Activated CD4-positive, alpha-beta T cell treated with anti-CD3 and anti-CD28 coated beads, Interleukin-2, Interleukin-4, amounts not matched to agents 100 ng/mL and 50 ng/mL, durations not matched to agents 16 hours and 8 hours (primary cell): ENCODE data around the gene SMAP1.
"Not testable (repeated sequence)": the region's sequence is repeated elsewhere in the genome, so short reads cannot be mapped to it uniquely, and the experiment has no call there.

ENCODE experiments used
- DNase-seq: peaks from one replicate; pipeline ENCODE4 v3.0.0-alpha.2; 2020; ENCODE audit warnings: low spot score

Gene SMAP1

DNA sequence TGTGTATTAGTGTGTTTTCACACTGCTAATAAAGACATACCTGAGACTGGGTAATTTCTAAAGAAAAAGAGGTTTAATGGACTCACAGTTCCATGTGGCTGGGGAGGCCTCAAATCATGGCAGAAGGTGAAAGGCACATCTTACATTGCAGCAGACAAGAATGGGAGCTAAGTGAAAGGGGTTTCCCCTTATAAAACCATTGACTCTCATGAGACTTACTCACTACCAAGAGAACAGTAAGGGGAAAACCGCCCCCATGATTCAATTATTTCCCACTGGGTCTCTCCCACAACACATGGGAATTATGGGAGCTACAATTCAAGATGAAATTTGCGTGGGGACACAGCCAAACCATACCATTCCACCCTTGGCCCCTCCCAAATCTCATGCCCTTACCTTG, 73.1 kb downstream of the SMAP1 start:
- not testable (repeated sequence) for DNase-seq

DNA sequence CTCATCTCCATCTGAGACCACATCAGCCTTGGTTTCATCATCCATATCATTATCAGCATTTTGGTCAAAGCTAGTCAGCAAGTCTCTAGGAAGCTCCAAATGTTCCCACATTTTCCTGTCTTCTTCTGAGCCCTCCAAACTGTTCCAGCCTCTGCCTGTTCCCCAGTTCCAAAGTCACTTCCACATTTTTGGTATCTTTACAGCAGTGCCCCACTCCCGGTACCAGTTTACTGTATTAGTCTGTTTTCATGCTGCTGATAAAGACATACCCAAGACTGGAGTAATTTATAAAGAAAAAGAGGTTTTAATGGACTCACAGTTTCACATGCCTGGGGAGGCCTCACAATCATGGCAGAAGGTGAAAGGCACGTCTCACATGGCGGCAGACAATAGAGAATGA, 74.8 kb downstream of the SMAP1 start:
- DNase-seq: not testable (repeated sequence)

DNA sequence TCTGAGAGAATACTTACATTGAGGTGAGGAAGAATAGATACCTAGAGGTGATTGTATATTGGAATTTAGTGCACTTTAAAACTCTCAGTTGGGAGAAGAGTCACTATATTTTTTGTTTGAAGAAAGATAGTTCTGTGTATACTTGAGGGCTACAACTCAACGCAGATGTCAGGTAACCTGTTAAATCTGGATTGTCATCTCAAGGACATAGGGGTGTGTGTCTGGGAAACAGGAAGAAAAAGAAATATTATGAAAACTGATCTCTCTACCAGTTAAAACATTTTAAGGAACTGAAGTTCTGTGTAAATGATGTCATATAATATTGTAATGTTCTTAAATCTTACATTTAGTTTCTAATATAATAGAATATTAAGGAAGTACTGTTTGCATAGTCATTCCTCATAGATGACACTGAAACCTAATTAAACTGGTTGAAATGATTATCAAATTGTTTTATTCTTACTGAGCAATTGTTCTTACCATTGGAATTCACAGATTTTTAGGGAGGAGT, 86.2 kb downstream of the SMAP1 start:
- DNase-seq: no peak

DNA sequence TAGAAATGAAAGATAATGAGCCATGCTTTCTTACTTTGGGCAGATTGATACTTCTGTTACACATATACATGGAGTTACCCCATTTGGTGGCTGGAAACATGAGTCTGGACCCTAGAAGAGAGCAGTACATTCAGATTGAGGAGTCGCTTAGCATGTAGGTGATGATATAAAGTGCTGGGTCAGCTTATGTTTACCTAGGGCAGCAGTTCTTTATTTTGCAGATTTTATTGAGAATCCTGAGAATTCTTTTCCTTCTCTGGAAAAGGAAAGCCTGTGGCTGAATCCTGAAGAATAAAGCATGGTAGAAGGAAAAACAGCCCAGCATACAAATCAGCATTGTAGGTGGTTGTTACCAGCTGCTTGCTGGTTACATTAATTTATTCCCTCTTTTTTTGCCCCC, 91.2 kb downstream of the SMAP1 start:
- no peak for DNase-seq

DNA sequence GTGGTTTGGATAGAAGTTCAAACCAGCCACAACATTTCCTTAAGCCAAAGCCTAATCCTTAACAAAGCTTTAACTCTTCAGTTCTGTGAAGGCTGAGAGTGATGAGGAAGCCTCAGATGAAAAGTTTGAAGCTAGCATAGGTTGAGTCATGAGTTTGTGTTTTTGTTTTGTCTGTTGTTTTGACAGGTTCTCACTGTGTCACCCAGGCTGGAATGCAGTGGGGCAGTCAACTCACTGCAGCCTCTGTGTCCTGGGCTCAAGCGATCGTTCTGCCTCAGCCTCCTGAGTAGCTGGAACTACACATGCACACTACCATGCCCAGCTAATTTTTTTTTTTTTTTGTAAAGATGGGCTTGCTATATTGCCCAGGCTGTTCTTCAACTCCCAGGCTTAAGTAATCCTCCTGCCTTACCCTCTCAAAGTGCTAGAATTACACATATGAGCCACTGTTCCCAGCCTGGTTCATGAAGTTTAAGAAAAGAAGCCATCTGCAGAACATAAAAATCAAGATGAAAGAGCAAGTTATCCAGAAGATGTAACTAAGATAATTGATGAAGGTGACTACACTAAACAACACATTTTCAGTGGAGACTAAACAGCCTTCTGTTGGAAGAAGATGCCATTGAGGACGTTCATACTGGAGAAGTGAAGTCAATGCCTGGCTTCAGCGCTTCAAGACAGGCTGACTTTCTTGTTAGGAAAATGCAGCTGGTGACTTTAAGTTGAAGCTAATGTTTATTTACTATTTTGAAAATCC, 96.2 kb downstream of the SMAP1 start:
- DNase-seq: no peak

DNA sequence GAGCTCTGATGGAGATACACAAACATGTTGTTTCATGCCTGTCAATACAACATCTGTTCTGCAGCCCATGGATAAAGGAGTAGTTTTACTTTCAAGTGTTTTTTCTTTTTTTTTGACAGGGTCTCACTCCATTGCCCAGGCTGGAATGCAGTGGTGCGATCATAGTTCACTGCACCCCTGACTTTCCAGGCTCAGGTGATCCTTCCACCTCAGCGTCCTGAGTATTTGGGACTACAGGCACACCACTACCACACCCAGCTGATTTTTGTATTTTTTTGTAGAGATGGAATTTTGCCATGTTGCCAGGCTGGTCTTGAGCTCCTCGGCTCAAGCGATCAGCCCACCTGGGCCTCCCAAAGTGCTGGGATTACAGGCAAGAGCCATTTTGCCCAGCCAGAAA, 97.0 kb downstream of the SMAP1 start:
- no peak for DNase-seq

DNA sequence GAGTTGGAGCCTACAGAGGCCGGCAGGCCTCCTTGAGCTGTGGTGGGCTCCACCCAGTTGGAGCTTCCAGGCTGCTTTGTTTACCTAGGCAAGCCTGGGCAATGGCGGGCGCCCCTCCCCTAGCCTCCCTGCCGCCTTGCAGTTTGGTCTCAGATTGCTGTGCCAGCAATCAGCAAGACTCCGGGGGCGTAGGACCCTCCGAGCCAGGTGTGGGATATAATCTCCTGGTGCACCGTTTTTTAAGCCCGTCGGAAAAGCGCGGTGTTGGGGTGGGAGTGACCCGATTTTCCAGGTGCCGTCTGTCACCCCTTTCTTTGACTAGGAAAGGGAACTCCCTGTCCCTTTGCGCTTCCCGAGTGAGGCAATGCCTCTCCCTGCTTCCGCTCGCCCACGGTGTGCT, 103.7 kb downstream of the SMAP1 start:
- DNase-seq: not testable (repeated sequence)

DNA sequence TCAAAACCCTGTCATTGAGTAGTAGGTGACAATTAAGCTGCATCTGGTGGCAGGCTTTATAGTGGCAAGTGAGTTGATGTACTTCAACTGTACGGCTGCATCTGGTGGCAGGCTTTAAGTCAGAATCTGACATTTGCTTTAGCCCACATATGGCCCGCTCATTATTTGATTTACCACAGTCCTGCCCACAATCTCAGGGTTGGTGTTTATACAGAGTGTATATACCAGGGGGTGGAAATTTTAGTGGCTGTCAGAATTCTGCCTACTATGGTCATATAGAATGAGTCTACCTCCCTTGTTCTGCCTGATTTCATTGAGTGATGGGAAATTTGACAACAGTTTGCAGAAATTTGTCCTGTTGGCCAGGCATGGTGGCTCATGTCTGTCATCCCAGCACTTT, 112.3 kb downstream of the SMAP1 start:
- no peak for DNase-seq

DNA sequence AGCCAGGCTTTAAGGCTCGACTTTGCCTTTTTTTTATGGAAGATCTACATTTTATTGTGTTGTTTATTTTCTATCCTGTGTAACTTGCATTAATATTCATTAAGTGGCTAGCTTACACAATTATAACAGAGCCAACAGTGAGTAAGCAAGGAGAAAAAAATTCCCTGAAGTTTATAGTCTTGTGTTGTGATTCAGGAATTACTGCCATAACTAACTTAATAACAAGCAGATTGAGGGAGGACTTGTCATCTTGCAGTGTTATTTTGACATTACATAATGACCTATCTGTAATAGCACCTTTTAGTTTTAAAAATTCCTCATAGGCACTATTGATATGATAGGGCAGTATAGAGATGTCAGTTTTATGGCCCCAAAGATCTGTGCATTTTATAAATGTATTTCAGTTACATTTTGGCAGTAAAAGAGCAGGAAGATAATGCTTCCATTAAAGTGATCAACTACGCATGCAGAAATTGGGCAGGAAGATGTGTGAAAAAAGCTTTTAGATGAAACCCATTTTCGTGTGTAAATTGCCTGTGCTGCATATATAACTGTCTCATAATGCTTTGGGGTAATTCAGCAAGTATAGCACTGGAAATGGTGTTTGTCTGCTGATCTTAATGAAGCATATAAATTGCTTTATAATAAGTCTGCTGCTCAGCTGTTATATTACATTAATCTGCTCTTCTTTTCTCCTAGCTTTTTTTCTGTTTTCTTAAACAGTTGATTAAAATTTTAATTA, 123.0 kb downstream of the SMAP1 start:
- no peak for DNase-seq

DNA sequence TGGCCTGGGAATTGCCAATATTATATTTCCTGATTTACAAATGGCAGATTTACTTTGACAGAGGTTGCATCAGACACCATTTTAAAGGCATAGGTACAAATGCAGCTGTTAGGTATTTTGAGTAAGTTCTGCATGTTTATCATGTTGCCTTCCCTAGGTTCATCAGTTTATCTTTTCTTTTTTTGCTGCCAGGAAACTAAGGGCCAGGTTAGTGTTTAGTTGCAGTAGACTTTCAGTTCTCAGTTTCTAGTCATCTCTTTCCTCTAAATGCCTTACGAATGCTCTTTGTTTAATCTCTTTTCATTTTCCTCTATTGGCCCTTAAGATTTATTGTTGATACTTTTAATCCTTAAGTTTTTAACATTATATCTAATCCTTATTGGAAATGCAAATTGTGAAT, 129.9 kb downstream of the SMAP1 start:
- DNase-seq: peak; percentile 4

DNA sequence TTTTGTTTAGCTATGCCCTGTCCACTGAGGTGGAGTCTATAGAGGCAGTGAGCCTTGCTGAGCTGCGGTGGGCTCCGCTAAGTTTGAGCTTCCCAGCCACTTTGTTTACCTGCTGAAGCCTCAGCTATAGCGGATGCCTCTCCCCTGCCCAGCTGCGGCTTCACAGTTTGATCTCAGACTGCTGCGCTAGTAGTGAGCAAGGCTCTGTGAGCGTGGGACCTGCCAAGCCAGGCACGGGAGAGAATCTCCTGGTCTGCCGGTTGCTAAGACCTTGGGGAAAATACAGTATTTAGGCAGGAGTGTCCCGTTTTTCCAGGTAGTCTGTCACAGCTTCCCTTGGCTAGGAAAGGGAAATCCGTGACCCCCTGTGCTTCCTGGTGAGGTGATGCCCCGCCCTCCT, 138.4 kb downstream of the SMAP1 start:
- no peak for DNase-seq

DNA sequence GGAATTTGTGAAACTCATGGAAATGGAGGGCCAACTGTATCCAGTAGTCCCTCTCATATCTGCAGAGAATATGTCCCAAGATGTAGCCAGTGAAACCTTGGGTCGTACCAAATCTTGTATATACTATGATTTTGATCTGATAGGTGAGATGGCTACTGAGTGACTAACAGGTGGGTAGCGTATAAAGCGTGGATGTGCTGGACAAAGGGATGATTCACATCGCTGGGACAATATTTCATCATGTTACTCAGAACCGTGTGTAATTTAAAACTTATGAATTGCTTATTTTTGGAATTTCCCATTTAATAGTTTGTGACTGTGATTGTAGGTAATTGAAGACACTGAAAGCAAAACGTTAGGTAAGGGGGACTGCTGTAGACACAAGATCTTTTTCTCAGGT, 144.1 kb downstream of the SMAP1 start:
- no peak for DNase-seq

DNA sequence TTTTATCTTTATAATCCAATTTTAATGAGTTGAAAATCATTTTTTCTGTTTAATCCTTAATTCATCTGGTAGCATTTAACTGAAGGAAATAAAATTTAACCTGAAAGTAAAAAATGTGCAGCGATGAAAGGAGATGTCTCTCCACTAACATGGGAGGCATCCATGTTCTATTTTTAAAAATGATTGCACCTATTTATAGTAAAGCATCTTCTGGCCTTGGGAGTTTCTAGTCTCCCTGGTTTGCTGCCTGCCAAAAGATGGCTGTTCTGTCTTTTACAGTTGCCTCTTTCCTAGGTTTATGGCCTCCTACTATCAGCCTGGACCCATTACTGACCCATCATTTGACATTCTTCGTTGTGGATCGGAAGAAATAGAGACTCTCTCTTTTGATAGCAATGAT, 146.2 kb downstream of the SMAP1 start:
- no peak for DNase-seq

DNA sequence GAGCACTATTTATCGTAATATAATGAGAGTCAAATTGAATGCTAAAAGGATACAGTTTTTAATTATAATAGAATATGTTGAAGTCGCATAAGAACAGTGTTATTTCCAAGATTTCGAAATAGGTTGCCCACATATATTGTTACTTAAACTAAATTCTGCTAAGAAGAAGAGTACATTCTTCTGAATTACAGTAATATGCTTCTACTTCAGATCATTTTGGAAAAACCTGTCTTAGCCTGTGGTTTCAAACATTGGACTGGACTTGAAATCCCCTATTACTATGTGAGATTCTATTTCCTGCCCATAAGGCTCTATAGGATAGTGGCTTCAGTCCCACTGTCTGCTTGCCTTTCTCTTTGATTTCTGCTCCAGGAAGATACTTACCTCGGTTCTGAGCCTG, 152.0 kb downstream of the SMAP1 start:
- DNase-seq: no peak

DNA sequence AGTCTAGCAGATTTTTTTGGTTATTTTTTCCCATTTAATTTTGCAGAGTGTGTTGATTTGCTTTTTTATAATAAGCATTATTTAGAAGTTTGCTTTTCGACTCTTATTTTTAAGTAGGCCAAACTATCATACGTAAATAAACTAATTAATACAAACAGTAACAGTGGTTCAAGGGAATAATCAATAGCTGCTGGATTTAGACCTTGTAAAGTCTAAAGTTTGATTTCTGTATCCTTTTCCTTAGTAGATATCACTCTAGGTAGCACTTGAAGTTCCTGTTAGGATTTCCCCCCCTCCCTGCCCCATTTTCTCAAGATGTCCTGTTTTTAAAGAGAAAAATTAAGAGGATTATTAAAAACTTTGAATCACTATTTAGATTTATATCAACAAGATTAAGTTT, 153.1 kb downstream of the SMAP1 start:
- no peak for DNase-seq

DNA sequence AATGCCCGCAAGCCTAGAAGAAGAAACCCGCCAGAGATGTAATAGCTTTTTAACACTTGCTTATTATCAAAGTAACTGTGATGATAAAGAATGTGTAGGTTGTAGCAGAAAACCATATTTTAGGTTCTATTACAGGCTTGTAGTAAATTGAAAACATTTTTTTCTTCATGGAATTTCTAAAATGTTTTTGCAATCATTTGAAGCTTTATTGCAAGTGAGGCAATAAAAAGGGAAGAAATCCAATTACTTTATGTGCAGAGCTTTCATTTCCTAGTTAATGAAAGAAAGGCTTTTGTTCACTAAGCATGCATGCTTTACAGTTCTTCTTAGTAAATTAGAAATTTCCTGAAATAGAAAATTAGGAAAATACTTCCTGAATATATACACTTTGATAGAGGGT, 154.1 kb downstream of the SMAP1 start:
- DNase-seq: no peak

DNA sequence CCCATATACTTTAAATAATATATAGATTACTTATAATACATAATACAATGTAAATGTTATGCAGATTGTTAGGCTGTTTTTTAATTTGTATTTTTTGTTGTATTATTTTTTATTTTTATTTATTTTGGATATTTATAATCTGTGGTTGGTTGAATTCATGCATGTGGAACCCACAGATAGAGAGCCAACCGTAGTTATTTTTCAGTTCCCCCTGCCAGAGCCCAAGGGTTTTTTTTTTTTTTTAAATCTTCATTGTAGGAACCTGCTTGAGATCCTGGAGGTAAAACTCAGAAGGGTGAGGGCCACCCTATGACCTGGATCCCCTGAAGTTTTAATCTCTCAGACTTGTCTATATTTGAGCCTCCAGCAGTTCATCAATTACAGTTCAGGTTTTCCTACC, 156.0 kb downstream of the SMAP1 start:
- DNase-seq: no peak

DNA sequence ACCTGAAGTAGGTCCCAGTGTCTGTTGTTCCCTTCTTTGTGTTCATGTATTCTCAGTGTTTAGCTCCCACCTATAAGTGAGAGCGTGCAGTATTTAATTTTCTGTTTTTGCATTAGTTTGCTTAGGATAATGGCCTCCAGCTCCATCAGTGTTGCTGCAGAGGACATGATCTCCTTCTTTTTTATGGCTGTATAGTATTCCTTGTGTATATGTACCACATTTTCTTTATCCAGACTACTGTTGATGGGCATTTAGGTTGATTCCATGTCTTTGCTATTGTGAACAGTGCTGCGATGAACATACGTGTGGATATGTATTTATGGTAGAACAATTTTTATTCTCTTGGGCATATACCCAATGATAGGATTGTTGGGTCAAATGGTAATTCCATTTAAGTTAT, 163.7 kb downstream of the SMAP1 start:
- no peak for DNase-seq

DNA sequence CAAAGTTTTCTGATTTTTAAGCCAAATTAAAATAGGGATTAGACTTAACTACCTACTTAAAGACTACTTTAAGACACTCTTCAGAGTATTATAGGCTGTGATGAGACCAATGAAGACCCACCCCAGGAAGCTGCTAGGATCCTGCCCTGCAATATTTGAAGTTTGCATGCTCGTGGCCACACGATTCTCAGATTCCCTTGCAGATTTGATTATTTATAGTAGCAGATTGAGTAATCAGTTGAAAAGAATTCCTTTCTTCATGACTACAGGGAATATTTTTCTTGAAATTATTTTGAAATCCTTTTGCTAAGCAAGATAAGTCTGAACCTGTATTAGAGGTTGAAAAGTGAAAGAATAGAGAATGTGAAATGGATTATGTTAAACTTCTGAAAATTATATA, 166.8 kb downstream of the SMAP1 start:
- no peak for DNase-seq

DNA sequence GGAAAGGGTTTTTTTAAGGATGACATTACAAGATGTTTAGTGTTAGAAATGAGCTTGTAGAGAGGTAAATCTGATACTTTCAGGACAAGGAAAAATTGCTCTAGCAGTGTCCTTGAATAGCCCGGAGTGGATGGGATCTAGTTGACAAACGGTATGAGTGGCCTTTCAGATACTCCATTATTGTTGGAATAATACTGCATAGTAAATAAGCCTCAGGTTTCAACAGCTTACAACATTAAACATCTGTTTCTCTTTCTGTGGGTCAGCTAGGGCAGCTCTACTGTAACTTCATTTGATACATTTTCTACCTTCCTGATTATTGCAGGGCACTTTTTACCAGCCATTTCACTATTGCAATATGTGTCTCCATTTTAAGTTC, 171.2 kb downstream of the SMAP1 start:
- DNase-seq: no peak

DNA sequence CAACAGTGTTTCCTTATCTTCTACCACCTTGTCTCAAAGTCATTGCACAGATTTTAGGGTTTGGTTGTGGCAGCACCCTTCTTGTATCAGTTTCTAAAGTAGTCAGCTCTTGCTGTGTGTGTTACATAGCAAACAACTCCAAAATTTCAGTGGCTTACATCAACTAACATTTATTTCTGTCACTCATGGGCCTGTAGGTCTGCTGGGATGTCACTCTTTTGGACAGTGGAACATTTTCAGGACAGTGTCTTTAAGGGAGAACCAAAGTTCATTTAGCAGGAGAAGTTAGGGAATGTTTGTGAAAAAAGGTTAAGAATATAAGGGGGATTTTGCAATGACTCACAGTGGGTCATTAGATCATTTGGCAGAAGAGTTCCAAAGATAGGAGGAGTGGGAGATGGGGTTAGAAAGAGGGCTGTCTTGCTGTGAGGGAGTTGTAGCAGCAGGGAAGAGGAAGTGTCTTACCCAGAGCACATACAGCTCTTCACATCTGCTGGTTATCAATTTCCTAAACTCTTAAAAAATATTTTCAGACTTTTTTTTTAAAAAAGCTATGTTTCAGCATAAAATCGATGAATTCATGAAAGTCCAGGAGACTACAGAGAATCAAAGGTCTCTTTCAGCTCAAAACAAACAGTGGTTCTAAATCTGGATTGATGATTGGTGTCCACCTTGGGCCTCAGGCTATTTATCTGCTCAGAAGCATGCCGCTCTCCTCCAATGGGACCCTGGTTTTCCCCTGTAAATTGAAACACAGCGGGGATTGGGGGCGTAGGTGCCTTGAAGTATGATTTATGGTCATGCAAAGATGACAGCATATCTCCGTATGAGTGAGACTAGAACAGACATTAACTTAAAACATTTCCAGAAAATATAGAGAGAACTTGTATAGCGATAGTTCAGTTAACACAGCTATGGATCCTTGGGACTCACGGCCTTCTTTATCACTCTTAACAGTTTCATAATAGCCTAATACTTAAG, 171.9 kb downstream of the SMAP1 start:
- DNase-seq: no peak

DNA sequence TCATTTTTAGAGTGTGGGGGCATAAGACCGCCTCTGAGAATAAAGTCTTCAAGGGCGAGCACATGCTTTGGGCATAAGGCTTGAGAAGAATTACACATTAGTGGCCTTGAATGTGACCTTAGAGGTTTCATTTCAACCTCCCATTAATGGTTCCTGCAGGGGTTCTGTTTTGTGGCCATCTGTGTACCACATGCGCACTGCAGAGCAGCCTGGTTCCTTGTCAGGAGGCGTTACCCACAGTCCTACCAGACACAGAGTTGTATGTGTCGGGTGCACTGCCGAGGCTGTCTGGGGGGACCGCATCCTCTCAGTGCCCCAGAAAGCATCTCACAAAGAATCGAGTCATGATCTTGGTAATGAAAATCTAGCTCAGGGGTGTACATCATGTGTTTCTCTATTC, 173.4 kb downstream of the SMAP1 start:
- no peak for DNase-seq
